ENCODE data around the gene HSPA1L.

DNA sequence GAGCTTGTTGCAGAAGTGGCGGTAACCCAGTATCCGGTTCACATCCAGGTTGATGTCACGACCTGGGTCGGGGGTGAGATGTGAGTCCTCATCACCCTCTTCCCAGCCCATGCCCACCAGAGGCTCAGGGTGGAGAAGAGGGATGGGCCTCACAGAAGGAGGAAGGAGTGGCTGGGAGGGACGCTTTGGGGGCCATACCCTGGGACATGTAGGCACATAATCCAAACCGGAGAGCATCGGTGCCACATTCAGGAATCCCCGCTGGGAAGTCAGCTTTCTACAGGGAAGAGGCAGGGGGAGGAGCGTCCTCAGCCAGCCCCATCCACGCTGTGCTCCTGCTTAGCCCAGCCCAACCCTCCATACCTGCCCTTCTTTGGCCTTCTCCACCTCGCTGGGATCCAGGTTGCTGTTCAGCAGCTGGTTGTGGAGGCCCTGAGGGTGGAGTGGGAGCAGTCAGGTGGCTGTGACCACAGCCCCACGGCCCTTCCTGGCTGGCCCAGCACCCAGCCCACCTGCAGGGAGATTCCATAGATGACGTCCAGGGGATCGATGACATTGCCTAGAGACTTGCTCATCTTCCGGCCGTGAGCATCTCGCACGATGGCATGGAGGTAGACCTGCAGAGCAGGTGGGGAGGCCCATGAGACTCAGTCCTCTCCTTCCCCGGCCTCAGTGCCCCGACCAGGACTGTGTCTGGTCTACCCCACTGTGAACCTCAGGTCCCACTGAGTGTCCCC is 34.4 kb downstream of the HSPA1L start:
- TF ChIP-seq CTCF (conservative IDR thresholded peaks at IDR 0.05 in 1 of 2, IDR thresholded peaks at IDR 0.05 in 1 of 2; ENCODE audit: low read depth in 1 of 2, low read length in 2 of 2) (no peak), EZH2 (IDR thresholded peaks at IDR 0.05; ENCODE audit: low read length, missing control alignments) (no peak)
